GM18505 (cell line): Measurements from ENCODE around the gene SPINK2.

Experiments used
- ATAC-seq: cut with Tn5 transposase; IDR thresholded peaks from one replicate; pipeline ENCODE4 v1.9.1; 2021; ENCODE audit not compliant: unreplicated experiment
- POLR2A ChIP-seq: IDR thresholded peaks from 4 replicates; pipeline ENCODE4 v1.6.1; 2011; ENCODE audit warnings: borderline replicate concordance; ENCODE audit not compliant: insufficient read depth, insufficient read length; ENCODE audit errors: extremely low read depth

SPINK2 gene

DNA sequence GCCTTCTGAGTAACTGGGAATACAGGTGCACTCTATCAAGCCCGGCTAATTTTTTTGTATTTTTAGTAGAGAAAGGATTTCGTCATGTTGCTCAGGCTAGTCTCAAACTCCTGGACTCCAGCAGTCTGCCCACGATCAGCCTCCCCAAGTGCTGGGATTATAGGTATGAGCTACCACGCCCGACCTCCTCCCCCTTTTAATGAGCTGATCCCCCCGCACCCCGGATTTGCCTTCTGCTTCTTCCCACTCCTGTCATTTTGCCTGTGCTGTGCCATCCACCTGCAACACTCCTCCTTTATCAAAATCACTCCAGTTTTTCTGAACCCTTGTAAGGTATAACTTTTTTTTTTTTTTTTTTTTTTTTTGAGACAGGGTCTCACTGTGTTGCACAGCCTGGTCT is 33.4 kb downstream of the SPINK2 start:
- TF ChIP-seq POLR2A: no peak
- no peak for ATAC-seq

DNA sequence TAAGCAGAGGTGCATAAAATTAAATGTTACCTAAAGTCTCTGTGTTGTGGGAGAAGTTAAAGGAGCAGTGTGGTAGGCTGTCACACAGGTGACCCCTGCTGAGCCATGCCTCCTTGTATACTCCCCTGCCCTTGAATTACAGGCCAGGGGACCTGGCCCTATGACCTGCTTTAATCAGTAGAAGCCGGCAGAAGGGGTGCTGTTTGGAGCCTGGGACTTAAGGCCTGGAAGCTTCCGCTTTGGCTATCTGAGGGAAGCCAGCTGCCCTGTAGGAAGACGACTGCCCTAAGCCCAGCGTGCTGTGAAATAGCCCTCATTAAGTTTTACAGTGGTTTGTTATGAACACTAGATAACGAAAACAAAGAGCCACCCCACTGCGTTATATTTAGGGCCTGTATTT is 34.1 kb downstream of the SPINK2 start:
- no peak for ATAC-seq
- no peak for TF ChIP-seq POLR2A

DNA sequence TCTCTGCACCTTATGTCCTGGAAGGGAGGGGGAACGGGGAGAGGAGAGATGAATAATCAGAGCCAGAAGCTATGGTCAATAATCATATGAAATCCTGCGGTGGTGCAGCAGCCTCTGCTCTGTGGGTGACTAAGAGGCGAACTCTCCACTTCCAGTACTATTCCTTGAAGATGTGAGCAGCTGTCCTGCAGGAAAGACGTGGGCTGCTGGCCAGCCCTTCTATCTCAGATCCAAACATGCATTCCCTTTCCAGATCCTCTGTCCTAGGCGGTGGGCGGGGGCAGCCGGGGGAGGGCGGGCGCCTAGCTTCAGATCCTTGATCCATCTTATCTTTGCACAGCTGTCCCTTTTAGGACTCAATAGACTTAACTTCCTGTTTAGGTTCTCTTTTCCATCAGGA is 34.5 kb downstream of the SPINK2 start:
- ATAC-seq: no peak
- TF ChIP-seq POLR2A: no peak

GRCh38 chr4:56783986-56784385 is 37.5 kb downstream of the SPINK2 start:
- ATAC-seq: no peak
- TF ChIP-seq POLR2A: no peak

DNA sequence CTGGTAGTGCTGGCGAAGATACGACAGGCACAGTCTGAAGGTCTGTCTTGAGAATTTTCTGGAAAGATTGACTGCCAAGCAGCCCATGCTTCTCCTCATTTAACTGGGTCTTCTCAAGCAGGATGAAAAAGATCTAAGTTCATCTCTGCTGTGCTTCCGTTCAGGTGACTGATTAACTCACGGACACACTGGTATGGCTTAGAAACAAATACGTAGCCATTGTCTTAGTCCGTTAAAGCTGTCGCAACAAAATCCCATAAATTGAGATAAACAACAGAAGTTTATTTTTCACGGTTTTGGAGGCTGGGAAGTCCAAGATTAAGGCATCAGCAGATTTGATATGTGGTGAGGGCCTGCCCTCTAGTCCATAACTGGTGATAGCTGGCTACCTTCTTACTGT is 39.5 kb downstream of the SPINK2 start:
- TF ChIP-seq POLR2A: no peak
- ATAC-seq: no peak

DNA sequence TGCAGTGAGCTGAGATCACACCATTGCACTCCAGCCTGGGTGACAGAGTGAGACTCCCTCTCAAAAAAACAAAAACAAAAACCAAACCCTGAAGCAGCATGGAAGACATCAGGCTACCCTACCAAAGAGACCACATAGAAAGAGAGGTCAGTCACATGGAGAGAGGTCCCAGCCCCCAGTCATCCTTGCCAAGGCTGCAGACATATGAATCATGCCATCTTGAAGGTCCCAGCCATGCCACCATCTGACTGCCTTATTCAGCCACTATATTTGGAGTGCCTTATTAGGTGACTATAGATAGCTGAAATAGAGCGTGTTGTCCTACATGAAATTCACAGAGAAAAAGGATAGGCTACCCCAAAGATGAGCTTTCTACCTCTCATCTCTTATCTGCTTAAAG is 48.2 kb downstream of the SPINK2 start:
- no peak for ATAC-seq
- no peak for TF ChIP-seq POLR2A

- ATAC-seq: no peak
- no peak for TF ChIP-seq POLR2A
Measured at GRCh38 chr4:56772134-56772533, 49.4 kb downstream of the SPINK2 start.

GRCh38 chr4:56768763-56769162 is 52.7 kb downstream of the SPINK2 start:
- ATAC-seq: no peak
- TF ChIP-seq POLR2A: no peak

DNA sequence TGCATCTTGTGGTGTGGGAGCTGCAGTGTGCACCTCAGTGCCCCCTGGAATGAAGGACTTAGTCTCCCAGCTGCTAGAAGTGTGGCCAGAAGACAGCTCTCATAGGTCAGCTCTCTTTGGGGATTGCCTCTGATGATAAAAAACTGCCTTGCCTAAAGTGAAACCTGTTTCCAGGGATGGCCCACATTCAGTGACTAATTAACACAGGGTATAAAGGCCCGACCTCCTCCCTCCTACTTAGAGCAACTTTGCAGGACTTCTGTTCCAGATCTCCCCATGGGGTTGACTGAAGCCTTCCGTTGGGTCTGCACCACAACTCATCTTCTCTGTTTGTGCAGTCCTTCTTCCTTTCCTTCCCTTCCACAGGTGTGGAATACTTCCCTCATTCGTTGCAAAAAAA is 53.2 kb downstream of the SPINK2 start:
- no peak for ATAC-seq
- TF ChIP-seq POLR2A: no peak

DNA sequence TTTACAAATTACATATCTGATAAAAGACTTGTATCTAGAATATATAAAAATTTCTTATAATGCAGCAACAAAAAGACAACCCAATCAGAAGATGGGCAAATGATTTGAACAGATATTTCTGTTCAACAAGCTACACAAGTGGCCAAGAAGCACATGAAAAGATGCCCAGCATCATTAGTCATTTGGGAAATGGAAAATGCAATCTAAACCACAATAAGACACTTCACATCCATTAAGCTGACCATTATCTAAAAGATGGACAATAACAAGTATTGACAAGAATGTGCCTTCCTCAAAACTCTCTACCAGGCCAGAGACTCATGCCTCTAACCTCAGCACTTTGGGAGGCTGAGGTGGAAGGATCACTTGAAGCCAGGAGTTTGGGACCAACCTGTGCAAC is 53.9 kb downstream of the SPINK2 start:
- ATAC-seq: no peak
- no peak for TF ChIP-seq POLR2A

GRCh38 chr4:56764775-56765174 is 56.7 kb downstream of the SPINK2 start:
- ATAC-seq: no peak
- no peak for TF ChIP-seq POLR2A

- TF ChIP-seq POLR2A: no peak
Measured at GRCh38 chr4:56764223-56764622, 57.3 kb downstream of the SPINK2 start.

GRCh38 chr4:56762484-56763250 is 58.8 kb downstream of the SPINK2 start:
- TF ChIP-seq POLR2A: no peak
- no peak for ATAC-seq

More at GRCh38 chr4:56764223-56764622, 57.3 kb downstream of the SPINK2 start:
- ATAC-seq: no peak

- no peak for TF ChIP-seq POLR2A
Measured at GRCh38 chr4:56760183-56760582, 61.3 kb downstream of the SPINK2 start.

More at GRCh38 chr4:56760183-56760582, 61.3 kb downstream of the SPINK2 start:
- no peak for ATAC-seq
